Spleen (tissue), 11 donors: Measurements from ENCODE around the gene XIRP2. TPM values are rescaled to one million over a fixed set of nuclear protein-coding genes. Genes with fewer than 3 reads are reported as not detected.
A peak's percentile ranks its signal among the peaks of the same experiment; 100 is the strongest.

Experiments used
- DNase-seq: peaks from one replicate; pipeline ENCODE4 v3.0.0-alpha.2; 2020
- H3K27ac ChIP-seq, 8 donors: fragments of 200-600 bp; sonication (generic) in 7 of 8; 1 replicate in 4 of 8; 2 replicates in 4 of 8; pipeline versions ENCODE4 v1.5.0 to v1.8.0; 2016 to 2021; ENCODE audit warnings: inconsistent platforms in 4 of 8, mild to moderate bottlenecking in 4 of 8, moderate library complexity in 1 of 8
- H3K27me3 ChIP-seq, 7 donors: fragments of 200-600 bp; sonication (generic) in 6 of 7; replicated peaks in 1 of 7; 1 replicate in 4 of 7; 2 replicates in 3 of 7; pipeline versions ENCODE4 v1.5.0 to v1.8.0; 2016 to 2021; ENCODE audit warnings: inconsistent platforms in 3 of 7, mild to moderate bottlenecking in 1 of 7
- H3K36me3 ChIP-seq, 6 donors: fragments of 200-600 bp; sonication (generic) in 5 of 6; 1 replicate in 4 of 6; 2 replicates in 2 of 6; pipeline versions ENCODE4 v1.5.0 to v1.8.0; 2016 to 2021; ENCODE audit warnings: inconsistent platforms in 2 of 6
- H3K4me1 ChIP-seq, 6 donors: fragments of 200-600 bp; sonication (generic) in 5 of 6; 1 replicate in 3 of 6; 2 replicates in 3 of 6; pipeline versions ENCODE4 v1.5.0 to v1.8.0; 2016 to 2021; ENCODE audit warnings: inconsistent platforms in 3 of 6
- H3K4me3 ChIP-seq, 8 donors: fragments of 200-600 bp; sonication (generic) in 7 of 8; 1 replicate in 4 of 8; 2 replicates in 4 of 8; pipeline versions ENCODE4 v1.5.0 to v1.8.0; 2016 to 2021; ENCODE audit warnings: inconsistent platforms in 4 of 8, mild to moderate bottlenecking in 4 of 8, moderate library complexity in 2 of 8
- H3K9me3 ChIP-seq, 8 donors: fragments of 200-600 bp; sonication (generic) in 7 of 8; 1 replicate in 4 of 8; 2 replicates in 4 of 8; pipeline versions ENCODE4 v1.5.0 to v1.8.0; 2016 to 2021; ENCODE audit warnings: inconsistent platforms in 4 of 8
- POLR2A ChIP-seq, 3 donors: fragments of 450-650 bp; IDR thresholded peaks; one replicate each; pipeline ENCODE4 v1.5.1; 2017; ENCODE audit warnings: antibody characterized with exemption in 3 of 3, mild to moderate bottlenecking in 1 of 3
- POLR2AphosphoS5 ChIP-seq, 3 donors: sonication (generic); formaldehyde crosslinking; IDR thresholded peaks; one replicate each; pipeline ENCODE4 v1.5.1; 2017; ENCODE audit warnings: antibody characterized with exemption in 3 of 3
- WGBS, 5 donors: extraction: QIAGEN DNeasy Blood & Tissue Kit in 3 of 5; methylation state at CpG; one replicate each; pipeline versions ENCODE4 v1.1.5 to v1.1.7; 2013 to 2018; 5-methylcytosine and 5-hydroxymethylcytosine counted together
- intact Hi-C: fragments of 100-400 bp; cut with DNase I; formaldehyde crosslinking; loops from one replicate; pipeline ENCODE4 v1.15.0; 2023; ENCODE audit warnings: low total_unique reads
- polyA plus RNA-seq, 3 donors: library from polyadenylated mRNA; stranded (reverse); fragments of 200-250 nt; gene quantifications; one replicate each; pipeline ENCODE4 v1.2.1, GENCODE V29; 2013
- total RNA-seq, 7 donors: library from RNA; depleted of rRNA in 3 of 7; stranded (reverse); fragments of >200 nt in 3 of 7; fragmentation: NEBNext Ultra II Directional in 4 of 7; extraction: Animal tissue kit (Norgen Biotek cat#: 25700) in 4 of 7; gene quantifications; one replicate each; pipeline versions ENCODE4 v1.1.0 to v1.2.1, GENCODE V29; 2016 to 2021
- TF ChIP-seq, protein P1 (sequence below), 11 experiments: fragments of 200-600 bp in 7 of 11; fragments of 450-650 bp in 4 of 11; sonication (generic) in 4 of 11; IDR thresholded peaks in 8 of 11; conservative IDR thresholded peaks in 3 of 11; 1 replicate in 7 of 11; 2 replicates in 4 of 11; pipeline versions ENCODE4 v1.4.0 to v1.8.0; 2016 to 2021; ENCODE audit warnings: antibody characterized with exemption in 11 of 11, inconsistent platforms in 4 of 11, mild to moderate bottlenecking in 1 of 11
- donor health status: healthy with polysubstance abuse.
- donor health status: DM: no; HTN: no; CAD: no; lungs with moderate emphysema.
- donor health status: DM: no; HTN: no; CAD: no.
- donor health status: Bipolar disorder and iron deficiency.
- donor health status: healthy.
- donor health status: DM: no; HTN: no; CAD: no.
- donor health status: DM: yes; HTN: yes; CAD: no.

Gene XIRP2
- total and polyA plus RNA-seq, 10 donors = 0.10 to 3.2 (median 0.47) TPM

DNA sequence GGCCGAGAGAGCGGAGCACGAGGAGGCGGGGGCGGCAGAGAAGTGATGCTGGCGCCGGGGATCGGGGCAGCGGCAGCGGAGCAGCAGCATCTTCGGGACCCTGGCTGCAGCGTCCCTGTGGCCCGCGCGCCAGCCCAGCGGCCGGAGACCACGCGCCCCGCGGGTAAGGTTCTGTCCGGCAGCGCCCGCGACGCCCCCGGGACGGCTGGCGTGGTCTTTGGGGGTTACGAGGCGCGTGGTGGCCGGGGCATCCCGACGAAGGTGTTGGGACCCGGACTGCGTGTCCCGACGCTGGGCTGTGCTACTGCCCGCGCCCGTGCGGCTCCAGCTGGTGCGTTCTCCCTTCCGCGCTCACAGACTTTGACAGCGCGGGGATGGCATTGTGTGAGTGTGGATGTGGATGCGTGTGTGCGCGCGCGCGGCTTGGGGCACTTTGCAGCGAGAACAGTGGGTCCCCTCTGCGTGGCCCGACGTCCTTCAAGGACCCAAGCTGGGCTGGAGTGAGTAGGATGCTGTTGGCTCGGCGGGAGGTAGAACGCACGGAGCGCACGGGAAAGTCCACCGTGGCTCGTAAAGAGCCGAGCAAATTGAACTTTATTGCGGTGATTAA is 405.0 kb downstream of the XIRP2 start:
- TF ChIP-seq POLR2A (IDR thresholded peaks at IDR 0.05) (no peak), POLR2AphosphoS5 (IDR thresholded peaks at IDR 0.05) (no peak)
- TF ChIP-seq, protein P1, sequence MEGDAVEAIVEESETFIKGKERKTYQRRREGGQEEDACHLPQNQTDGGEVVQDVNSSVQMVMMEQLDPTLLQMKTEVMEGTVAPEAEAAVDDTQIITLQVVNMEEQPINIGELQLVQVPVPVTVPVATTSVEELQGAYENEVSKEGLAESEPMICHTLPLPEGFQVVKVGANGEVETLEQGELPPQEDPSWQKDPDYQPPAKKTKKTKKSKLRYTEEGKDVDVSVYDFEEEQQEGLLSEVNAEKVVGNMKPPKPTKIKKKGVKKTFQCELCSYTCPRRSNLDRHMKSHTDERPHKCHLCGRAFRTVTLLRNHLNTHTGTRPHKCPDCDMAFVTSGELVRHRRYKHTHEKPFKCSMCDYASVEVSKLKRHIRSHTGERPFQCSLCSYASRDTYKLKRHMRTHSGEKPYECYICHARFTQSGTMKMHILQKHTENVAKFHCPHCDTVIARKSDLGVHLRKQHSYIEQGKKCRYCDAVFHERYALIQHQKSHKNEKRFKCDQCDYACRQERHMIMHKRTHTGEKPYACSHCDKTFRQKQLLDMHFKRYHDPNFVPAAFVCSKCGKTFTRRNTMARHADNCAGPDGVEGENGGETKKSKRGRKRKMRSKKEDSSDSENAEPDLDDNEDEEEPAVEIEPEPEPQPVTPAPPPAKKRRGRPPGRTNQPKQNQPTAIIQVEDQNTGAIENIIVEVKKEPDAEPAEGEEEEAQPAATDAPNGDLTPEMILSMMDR (IDR thresholded peaks at IDR 0.05 in 8 of 11, conservative IDR thresholded peaks at IDR 0.05 in 3 of 11) = no peak
- intact Hi-C loops = no loop called here

DNA sequence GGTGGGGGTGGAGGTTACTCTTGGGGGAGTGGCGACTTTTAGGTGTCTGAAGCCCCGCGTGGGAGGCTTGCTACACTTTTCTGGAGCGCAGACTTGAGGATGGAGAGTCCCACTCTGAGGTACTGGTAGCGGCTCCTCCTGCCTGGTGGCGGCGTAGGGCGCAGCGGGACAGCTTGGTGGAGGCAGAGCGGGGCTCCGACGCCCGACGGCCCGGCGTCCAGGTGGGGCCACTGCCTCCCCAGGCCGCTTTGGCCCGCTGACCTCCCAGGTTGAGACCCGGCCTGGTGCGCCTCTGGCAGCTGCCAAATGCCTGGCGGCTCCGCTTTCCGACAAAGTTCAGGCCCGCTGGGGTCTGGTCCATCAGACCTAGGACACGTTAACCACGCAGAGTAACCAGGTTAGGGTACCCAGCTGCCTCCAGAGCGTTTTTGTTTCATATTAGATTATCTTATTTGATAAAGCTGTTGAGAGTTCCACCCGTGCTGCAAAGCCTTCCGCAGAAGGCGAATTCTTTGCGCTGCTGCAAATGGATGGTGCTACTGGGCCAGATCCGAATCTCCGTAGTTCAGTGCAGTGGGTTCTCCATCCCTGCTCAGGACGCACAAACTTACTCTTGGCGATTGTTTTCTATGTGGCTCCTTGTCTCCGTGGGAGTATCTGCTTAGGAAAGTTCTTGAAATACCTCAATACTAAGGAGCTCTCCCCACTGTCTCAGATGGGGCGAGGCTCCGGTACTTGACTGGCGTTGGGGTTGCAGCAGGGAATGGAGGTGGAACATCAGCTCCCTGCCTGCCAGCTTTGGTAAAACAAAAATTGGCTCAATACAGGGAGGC is 405.9 kb downstream of the XIRP2 start:
- Histone ChIP-seq H3K4me1 (peaks cover 5 to 35% (median 21%) of the 10 kb centered on the region in 6 donors), H3K9me3 (no peaks in the 10 kb centered on the region), H3K36me3 (no peaks in the 10 kb centered on the region), H3K27ac (no peak overlapping the region), H3K4me3 (peak overlapping the region; percentile 27 to 81 (median 58)), H3K27me3 (peaks cover 0 to 81% (median 19%) of the 10 kb centered on the region in 7 donors)
- TF ChIP-seq POLR2A (IDR thresholded peaks at IDR 0.05) (no peak), POLR2AphosphoS5 (IDR thresholded peaks at IDR 0.05) (no peak)
- 2 to 9% (median 4%) methylated on average over 17 to 39 of the region's 39 CpGs for WGBS, 5 donors
- intact Hi-C loops = no loop called here
- DNase-seq = peak; percentile 73

More for the DNA sequence above, 405.0 kb downstream of the XIRP2 start:
- H3K27ac ChIP-seq = peak overlapping the region in 6 of 8 donors; percentile 33 to 90 (median 85)
- peak overlapping the region; percentile 50 to 81 (median 59) for H3K4me3 ChIP-seq
- no peak for DNase-seq
- no peaks in the 10 kb centered on the region for H3K36me3 ChIP-seq
- 0 to 2% (median 1%) methylated on average over 39 to 68 of the region's 68 CpGs for WGBS, 5 donors
- H3K27me3 ChIP-seq = peaks cover 0 to 81% (median 19%) of the 10 kb centered on the region in 7 donors
- H3K4me1 ChIP-seq = peaks cover 5 to 35% (median 21%) of the 10 kb centered on the region in 6 donors
- no peaks in the 10 kb centered on the region for H3K9me3 ChIP-seq

DNA sequence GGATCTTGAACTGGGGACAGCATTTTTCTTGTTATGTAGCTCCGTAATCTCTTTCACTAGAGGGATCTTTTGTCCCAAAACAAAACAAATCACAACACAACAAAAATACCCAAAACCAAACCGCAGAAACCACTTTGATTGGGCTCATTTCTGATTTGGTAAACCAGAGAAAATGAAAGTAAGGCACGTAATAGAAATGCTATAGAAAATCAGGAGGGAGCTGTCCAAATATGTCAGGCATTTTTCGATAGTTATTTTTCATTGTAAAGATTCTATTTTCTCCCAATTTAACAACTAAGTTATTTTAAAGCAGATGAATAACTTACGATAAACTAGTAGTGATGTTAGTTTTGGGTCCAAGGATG is 406.5 kb downstream of the XIRP2 start:
- intact Hi-C loops = no loop called here
- whole genome bisulfite sequencing, 5 donors = 12 to 15% (median 14%) methylated on average over 5 of the region's 5 CpGs
- peaks cover 0 to 82% (median 19%) of the 10 kb centered on the region in 7 donors for H3K27me3 ChIP-seq
- no peaks in the 10 kb centered on the region for H3K9me3 ChIP-seq
- no peak overlapping the region for H3K27ac ChIP-seq
- TF ChIP-seq, protein P1 (IDR thresholded peaks at IDR 0.05 in 8 of 11, conservative IDR thresholded peaks at IDR 0.05 in 3 of 11) = no peak
- no peak for TF ChIP-seq POLR2A (IDR thresholded peaks at IDR 0.05)
- TF ChIP-seq POLR2AphosphoS5 (IDR thresholded peaks at IDR 0.05) = no peak
- no peak for DNase-seq
- H3K36me3 ChIP-seq = no peaks in the 10 kb centered on the region
- peak overlapping the region in 7 of 8 donors; percentile 27 to 81 (median 59) for H3K4me3 ChIP-seq
- H3K4me1 ChIP-seq = peaks cover 5 to 35% (median 21%) of the 10 kb centered on the region in 6 donors

DNA sequence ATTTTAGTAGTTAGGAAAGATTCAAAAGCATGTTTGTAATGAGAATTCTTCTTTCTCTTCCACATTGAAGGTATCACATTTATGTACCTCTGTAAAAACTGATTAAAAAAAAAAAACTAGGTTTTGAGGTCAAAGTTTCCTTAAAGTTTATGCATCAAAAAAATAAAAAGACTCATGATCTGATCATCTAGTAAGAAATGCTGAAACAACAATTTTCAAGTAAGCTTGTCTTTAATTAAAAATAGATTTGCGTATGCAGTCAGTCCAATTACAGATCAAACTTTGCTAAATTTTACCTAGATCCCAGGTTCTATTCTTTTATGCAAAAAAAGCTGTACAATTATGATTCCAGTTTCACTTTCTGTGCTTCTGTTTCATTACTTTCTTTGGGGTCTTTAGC is 409.0 kb downstream of the XIRP2 start:
- H3K4me1 ChIP-seq = peaks cover 5 to 28% (median 21%) of the 10 kb centered on the region in 6 donors
- intact Hi-C loops = no loop called here
- H3K27me3 ChIP-seq = peaks cover 0 to 64% (median 19%) of the 10 kb centered on the region in 7 donors
- TF ChIP-seq, protein P1 (IDR thresholded peaks at IDR 0.05 in 8 of 11, conservative IDR thresholded peaks at IDR 0.05 in 3 of 11) = no peak
- TF ChIP-seq POLR2AphosphoS5 (IDR thresholded peaks at IDR 0.05) (no peak), POLR2A (IDR thresholded peaks at IDR 0.05) (no peak)
- WGBS, 5 donors = 85 to 96% (median 93%) methylated on average over 1 of the region's 1 CpG
- H3K36me3 ChIP-seq = no peaks in the 10 kb centered on the region
- no peak overlapping the region for H3K4me3 ChIP-seq
- DNase-seq = no peak
- no peak overlapping the region for H3K27ac ChIP-seq
- H3K9me3 ChIP-seq = no peaks in the 10 kb centered on the region
